Adipose tissue (tissue), 3 donors: ENCODE measurements around the gene FRS3. TPM values are rescaled to one million over a fixed set of nuclear protein-coding genes. Genes with fewer than 3 reads are reported as not detected.

Source experiments
- H3K27ac ChIP-seq: one replicate; pipeline ENCODE4 v1.5.1; 2013; ENCODE audit warnings: low read depth, low read length
- WGBS, 3 donors: extraction: QIAGEN DNeasy Blood & Tissue Kit; methylation state at CpG; one replicate each; pipeline ENCODE4 v1.1.7; 2013; 5-methylcytosine and 5-hydroxymethylcytosine counted together
- polyA plus RNA-seq, 3 donors: library from polyadenylated mRNA; stranded (reverse); fragments of 200-250 nt; gene quantifications; one replicate each; pipeline ENCODE4 v1.2.3, GENCODE V29; 2013
- donor health status: healthy with polysubstance abuse.
- donor health status: Bipolar disorder and iron deficiency.
- donor health status: healthy.

Gene FRS3
- polyA plus RNA-seq, 3 donors: 2.7 to 6.9 (median 3.3) TPM

DNA sequence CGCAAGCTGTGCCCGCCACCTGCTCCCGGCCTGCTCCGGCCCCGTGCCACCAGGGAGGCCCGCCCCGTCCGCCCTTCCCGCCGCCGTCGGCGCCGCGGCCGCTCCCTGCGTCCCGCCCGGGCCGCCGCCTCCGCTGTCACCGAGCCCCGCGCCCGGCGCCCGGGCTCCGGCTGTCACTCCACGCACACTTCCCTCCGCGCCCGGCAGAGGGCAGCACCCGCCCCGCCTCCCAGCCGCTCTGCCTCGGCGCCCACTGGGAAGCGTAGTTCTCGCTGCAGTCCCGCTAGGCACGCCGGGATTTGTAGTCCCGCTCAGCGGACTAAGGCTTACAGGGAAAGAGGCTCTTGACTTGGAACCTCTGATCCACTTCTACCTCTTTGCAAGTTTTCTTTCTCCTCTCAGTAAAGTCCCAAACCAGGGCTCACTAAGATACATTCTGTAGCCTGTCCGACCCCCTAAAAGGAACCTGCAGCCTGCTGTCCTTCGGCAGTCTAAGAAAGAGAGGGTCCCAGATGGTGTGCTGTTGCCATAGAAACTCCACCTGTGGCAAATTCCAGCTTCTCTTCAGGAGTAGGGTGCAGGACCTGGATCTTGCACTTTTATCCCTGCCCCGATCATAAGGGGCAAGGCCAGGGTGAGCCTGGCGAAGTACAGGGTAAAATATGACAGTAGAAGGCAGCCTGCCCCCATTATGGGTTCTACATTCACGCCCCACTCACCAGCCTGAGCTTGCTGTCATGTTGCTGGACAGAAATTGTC lies 44.1 kb downstream of the FRS3 start, which contains the start of gene TFEB:
Gene TFEB, minus strand, starts transcription at position 182 of the 759 bp plus-strand sequence. CDS start 44,395 bp downstream, outside the sequence.
- H3K27ac ChIP-seq: peak within 1 kb of the TSS; percentile 89
- 7 to 8% (median 7%) methylated on average over 42 to 50 of the region's 50 CpGs for WGBS, 3 donors

DNA sequence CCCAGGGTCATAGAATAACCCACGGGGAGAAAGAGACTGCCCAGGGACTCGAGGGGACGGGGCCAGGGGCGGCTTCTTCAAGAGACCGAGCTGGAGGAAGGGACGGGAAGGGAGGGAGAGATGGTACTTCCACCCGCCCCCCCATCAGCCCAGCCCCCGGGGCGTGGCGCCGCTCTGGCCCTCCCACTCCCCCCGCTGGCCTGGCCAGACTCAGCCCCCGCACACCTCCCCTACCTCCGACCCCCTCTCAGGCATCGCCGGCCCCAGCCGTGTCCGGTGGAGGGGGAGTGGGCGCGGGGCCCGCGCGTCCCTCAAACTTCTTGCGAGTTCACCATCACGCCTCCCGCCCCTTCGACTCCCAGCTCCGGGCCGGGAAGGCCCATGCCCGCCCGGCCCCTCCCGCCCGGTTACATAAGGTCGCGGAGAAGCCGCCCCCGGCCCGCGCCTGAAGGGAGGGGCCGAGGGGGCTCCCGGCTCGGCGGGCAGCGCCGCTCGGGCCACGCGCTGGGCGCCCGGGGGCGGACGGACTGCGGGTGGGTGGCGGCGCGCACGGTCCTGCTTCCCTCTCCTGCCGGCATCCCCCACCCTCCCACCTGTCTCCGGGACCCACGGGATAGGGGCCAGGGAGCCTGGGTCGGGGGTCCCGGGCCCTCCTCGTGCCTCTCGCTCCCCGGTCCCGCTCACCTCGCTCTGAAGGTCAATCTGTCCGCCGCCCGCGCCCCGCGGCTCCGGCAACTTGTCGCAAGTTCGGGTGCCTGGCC lies 44.9 kb downstream of the FRS3 start:
- WGBS, 3 donors: 0 to 1% (median 0%) methylated on average over 52 to 76 of the region's 76 CpGs
- H3K27ac ChIP-seq: peak overlapping the region; percentile 89

DNA sequence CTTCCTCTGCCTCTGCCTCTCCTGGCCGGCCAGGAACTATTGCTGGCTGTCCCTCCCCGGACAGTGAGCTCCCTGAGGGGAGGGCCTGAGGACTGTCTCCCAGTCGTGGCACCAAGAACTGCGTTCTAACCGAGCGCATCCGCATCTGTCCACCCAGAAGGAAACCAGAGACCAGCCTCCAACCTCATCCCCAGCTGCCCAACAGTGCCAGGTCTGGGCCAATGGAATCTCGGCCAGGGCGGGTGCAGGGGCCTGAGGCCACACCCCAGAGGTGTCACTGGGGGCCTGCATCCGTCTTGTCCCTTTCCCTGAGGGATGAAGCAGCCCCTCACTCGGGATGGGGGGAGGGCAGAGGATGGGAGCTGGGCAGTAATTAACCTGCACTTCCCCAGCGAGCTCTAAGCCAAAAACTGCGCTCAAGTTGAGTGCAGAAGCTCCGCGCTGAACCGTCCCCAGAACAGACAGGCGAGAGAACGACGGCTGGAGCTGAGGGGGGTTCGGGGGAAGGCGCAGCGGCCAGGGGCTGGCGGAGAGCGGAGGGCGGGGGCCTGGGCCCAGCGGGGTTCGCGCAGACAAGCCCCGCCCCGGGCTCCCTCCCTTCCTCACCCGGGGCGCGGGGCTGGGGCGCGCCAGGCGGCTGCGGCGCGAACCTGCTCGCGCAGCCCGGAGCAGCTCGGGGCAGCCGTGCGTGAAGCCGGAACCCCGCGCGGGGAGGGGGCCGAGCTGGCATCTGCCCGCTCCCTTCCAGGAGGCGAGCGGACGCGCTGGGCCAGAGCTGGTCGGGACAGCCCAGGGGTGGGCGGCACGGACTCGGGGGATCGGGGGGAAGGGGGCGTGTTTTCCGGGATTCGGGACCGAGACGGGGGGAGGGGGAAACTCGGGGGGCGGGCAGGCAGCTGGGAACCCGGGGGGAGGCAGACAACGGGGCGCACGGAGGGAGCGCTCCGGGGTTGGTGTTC lies 45.7 kb downstream of the FRS3 start:
- 1 to 3% (median 2%) methylated on average over 49 to 71 of the region's 73 CpGs for WGBS, 3 donors
- no peak overlapping the region for H3K27ac ChIP-seq

DNA sequence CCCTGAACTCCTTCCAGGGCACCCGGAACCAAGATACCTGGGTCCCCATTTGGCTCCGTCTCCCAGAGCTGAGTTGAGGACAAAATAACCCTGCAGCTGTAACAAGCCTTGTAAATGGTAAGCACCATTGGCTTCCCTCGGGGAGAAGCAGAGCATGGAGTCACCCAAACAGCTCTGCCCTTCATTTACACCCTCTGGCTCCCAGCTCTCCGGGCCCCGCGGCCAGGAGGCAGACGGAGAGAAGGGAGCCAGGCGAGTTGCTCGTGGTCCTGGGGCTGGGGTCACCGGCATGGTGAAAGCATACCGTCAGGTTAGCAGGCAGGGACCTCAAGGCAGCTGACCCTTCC lies 46.4 kb downstream of the FRS3 start:
- 54 to 65% (median 56%) methylated on average over 11 of the region's 11 CpGs for WGBS, 3 donors
- no peak overlapping the region for H3K27ac ChIP-seq

DNA sequence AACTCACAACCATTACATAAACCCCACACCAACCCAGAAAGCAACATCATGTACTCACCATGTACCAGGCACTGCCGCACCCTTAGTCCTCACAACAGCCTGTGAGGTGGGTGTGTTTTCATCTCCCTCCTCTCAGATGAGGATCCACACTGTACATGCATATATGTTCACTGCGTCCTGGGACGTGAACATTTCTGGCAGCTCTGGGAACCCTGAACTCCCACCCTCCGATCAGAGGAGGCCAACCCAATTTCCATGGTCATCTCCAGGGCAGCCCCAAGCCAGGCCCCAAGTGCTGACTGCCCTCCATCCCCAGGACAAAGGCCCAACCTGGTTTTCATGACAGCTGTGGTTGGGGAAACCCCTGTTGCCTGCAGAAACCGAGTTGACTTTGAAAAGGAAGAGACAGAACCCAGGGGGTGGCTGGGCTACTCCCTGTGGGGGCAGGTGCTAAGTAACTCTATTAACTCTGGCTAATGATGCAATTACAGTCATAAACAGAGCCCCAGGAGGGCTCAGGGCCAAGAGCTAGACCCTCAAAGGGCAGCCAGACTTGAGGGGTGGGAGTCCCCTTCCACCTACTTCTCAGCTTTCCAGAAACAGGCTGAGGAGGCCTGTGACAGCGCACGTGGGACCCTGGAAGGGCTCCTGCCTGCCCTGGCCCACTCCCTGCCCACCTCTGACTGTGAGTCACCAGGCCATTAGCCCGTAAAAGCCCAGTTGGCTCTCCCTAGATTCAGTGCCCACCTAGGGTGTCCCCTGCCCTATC lies 46.9 kb downstream of the FRS3 start:
- 69 to 77% (median 70%) methylated on average over 8 of the region's 8 CpGs for WGBS, 3 donors
- H3K27ac ChIP-seq: no peak overlapping the region

DNA sequence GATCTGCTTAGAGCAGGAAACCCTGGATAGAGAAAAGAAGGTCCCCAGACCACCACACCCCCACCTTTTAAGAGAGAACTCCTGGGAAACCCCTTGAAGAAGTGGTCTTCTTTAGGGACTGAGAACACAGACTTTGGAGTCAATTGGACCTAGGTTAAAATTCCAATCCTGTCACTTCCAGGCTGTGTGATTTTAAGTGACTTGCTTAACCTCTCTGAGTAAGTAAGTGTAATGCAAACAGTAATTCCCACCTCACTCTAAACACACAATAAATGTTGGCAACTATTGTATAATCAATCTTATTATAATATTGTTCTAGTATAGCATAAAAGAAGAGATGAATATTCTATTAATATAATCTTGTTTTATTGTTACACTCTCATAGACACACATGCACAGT lies 47.6 kb downstream of the FRS3 start:
- no peak overlapping the region for H3K27ac ChIP-seq

DNA sequence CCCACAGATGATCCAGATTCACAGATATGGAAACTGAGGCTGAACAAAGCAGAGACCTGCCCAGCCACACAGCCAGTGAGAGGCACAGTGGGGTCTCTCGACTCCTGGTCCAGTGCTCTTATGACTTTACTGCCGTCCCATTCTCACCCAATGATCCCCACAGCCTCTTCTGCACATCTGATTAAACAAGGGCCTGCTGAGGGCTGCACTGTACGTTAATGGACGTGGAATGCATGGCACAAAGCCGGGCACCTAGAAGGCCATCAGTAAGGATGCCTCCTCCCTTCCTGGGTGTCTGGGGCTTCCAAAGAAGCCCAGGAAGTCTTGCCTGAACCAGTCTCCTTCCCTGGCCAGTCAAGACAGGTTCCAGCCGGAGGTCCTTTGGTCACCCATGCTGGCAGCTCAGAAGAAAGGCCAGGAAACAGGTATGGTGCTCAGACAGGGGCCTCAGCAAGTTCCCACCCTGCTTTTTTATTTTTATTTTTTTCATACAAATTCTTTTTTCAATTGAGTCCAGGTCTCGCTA lies 48.1 kb downstream of the FRS3 start:
- no peak overlapping the region for H3K27ac ChIP-seq
- WGBS, 3 donors: 91 to 94% (median 93%) methylated on average over 7 of the region's 7 CpGs

DNA sequence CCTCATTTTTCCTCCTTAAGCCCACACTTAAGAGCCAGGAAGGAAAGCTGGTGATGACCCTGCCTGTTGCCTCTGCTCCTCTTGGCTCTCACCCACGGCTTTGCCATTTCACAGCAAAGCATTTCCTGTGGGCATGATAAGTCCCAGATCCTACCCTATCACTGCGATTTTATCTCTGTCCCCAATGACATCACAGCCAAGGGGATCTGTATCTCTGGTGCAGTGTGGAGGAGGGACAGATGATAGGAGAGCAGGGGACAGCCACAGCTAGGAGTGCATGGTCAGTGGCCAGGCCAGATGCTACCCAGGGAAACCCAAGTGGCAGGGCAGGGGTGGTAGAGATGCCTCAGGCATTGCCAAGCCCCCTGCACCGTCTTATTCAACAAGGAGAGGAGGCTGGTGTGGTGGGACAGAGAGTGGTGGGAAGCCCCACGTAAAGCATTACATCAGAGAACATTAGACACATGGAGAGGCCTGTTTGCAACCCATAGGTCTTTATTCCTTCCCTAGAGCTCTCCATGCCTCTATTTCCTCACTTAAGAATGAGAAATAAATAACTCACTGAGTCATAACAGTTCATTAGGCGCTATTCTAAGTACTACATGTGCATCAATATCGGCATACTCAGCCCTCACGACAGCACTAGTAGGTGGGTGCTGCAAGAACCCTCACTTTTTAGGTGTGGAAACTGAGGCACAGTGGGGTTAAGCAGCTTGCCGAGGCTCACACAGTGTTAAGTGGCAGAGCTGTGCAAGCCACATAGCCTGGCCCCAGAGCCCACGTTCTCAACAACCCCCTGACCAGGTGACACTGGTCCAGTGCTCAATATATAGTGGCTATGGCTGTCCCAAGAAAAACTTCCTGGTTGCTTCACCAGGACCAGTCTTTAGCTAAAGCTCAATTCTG lies 48.9 kb downstream of the FRS3 start:
- 67 to 79% (median 72%) methylated on average over 9 of the region's 9 CpGs for WGBS, 3 donors
- no peak overlapping the region for H3K27ac ChIP-seq

DNA sequence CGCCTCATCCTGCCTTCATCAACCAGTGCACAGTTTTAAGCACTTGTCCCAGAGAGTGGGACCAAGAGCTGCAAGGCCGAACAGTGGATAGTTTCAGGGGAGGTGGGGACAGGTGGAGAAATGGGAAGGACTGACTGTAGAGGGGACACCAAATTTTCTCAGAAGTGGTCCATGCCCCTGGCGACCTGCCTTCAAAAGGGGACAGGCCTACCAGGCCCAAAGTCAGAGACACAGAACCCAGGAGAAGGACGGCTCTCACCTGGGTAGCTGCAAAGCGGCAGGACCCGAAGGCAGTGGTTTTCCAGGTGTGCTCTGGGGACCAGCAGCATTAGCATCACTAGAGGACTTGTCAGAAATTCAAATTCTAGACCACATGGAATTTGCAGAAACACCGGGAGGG lies 50.1 kb downstream of the FRS3 start:
- no peak overlapping the region for H3K27ac ChIP-seq
- WGBS, 3 donors: 86 to 96% (median 93%) methylated on average over 7 of the region's 7 CpGs

DNA sequence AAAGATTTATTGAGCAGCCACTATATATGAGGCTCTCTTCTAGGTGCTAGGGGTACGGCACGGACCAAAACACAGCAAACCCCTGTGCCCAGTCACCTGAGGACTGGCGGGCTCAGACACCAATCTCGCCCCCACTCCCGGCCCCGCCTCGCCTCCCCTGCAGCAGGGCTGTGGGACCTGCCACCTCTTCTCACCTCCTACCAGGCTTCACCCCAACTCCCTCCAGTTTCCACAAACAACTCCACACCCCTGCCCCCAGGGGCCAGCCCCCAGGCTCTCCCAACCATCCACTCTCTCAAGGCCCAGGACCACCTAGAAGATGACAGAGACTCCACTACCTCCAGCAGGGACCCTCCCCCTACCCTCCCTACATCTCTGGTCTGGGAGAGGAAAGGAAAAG lies 50.7 kb downstream of the FRS3 start:
- no peak overlapping the region for H3K27ac ChIP-seq
- WGBS, 3 donors: 95 to 100% (median 96%) methylated on average over 7 of the region's 7 CpGs

DNA sequence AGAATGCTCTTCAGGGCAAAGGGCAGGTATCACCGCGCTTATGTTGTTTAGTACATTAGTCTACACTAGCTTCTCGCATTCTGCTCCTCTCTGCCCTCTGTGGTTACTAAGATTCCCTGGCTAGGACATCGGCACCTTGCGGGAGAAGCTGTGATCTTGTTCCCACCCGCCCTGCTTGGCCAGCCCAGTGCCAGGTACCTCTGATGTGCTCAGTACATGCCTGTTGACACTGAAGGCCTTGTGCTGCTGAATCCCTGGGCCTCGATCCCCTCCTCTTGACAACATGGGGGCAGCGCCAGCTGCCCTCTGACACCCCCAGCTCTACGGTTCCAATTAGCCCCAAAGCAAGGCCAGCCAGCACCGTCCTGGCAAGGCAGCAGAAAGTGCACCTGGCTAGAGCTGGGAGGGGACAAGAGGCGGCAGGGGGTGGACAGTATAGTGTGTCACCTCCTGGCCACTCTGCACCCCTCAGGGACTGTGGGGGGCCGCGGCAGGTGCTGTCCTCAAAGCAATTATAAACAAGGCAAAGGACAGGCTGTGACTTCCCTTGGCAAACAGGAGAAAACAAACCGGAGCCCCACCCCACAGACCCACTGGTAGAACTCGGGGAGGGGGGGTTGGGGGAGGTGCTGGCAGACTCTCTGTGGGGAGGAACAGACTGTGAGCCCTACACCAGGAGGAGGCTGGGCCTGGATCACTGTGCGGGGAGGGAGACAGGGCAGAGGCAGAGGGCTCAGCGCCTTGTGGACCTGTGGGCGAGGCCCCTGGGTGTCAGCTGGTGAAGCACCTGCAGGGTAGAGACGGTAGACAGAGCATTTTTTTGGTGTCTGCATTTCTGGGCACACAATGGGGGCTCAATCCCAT lies 51.4 kb downstream of the FRS3 start:
- WGBS, 3 donors: 75 to 80% (median 78%) methylated on average over 19 of the region's 19 CpGs
- no peak overlapping the region for H3K27ac ChIP-seq

DNA sequence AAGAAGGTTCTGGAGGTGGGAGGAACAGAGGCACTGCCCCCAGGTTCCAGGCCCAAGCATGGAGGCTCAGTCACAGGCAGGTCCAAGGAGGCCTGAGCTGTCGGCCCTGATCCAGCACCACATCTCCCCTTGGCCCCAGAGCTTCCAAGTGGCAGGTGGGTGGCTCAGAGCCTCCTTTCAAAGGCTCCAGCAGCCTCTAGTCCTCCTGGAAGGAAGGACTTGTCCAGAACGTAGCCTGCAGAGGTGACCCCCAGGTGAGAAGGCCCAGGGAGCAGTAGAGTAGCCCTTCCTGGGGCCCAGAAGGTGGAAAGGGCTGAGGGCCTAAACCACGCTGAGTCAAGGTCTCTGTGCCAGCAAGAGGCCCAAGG lies 52.0 kb downstream of the FRS3 start:
- 79 to 94% (median 87%) methylated on average over 3 of the region's 3 CpGs for WGBS, 3 donors

DNA sequence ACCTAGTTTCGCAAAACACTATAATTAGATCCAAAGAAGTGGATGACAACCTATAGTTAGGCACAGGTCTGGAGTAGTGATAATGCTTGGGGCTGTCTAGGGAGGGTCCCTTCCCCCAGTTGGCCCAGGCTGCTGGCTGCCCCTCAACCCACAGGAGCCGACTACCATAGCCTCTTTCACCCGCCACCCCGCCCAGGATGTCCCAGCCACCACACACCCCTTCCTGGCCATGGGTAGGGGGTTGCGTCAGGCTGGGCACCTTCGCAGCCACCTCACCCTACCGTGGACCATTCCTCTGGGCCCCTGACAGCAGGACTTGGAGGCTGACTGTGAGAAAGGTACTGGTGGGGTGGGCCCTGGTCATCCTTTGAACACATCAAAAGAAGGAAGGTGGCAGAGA lies 52.8 kb downstream of the FRS3 start:
- WGBS, 3 donors: 53 to 83% (median 61%) methylated on average over 7 of the region's 7 CpGs
- H3K27ac ChIP-seq: no peak overlapping the region

More for the DNA sequence above, 52.0 kb downstream of the FRS3 start:
- H3K27ac ChIP-seq: no peak overlapping the region

DNA sequence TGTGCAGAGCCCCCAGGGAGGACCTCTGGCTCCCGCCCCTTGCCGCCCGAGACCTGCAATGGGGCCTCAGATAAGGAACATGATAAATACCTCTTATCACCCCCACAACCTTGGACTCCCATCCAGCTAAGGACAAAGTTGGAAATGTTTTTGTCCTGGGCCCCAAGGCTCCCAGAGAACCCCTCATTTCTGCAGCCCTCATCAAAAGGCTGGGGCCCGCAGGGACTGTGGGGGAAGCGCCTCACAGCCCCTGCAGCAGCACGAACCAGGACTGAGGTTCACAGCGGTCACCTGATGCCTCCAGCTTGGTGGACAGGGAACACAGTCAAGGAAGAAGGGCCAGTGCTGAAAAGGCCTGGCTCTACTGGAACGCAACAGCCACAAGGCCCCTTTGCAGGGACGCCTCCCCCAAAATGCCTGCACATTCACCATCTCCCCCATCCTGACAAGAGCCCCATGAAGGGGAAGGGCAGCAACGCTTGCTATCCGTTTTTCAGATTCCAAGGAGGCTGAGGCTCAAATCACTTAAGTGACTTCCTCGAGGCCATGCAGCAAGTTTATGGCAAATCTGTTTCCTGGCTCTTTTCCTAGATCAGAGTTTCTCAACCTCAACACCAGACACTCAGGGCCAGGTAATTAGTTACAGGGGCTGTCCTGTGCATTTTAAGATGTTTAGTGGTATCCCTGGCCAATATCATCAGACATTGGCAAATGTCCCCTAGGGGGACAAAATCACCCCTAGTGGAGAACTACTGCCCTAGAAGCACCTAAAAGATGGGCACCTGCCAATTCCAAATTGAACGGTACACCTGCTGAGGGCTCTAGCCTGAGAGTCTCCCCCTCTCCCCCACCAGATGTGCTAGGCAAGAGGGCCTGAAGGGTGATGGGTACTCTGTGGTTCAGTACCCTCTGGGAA lies 54.9 kb downstream of the FRS3 start:
- no peak overlapping the region for H3K27ac ChIP-seq
- WGBS, 3 donors: 67 to 82% (median 81%) methylated on average over 13 of the region's 13 CpGs

DNA sequence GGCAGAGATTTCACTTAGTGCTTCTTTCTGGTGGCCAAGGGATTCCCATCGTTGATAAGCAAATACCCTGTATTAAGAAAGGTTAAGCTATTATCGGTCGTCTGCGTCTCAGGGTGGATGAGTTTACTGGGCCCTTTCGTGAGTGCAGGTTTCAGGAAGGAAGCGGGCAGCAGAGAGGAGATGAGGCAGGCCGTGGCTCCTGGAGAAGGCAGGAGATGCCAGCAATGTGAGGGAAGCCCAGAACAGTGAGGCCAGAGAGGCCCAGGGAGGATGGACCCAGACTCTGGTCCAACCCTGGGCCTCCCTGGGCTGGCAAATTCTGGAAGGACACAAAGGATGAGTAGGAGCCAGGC lies 55.5 kb downstream of the FRS3 start:
- 42 to 76% (median 47%) methylated on average over 7 of the region's 7 CpGs for WGBS, 3 donors
- no peak overlapping the region for H3K27ac ChIP-seq
